GM19468 (cell line): ENCODE data around the gene KRT2.

Experiments
- ATAC-seq: cut with Tn5 transposase; IDR thresholded peaks from one replicate; pipeline ENCODE4 v1.9.1; 2021; ENCODE audit warnings: mild to moderate bottlenecking, moderate library complexity, moderate number of reproducible peaks; ENCODE audit not compliant: unreplicated experiment; ENCODE audit errors: extremely low read depth

The KRT2 gene

DNA sequence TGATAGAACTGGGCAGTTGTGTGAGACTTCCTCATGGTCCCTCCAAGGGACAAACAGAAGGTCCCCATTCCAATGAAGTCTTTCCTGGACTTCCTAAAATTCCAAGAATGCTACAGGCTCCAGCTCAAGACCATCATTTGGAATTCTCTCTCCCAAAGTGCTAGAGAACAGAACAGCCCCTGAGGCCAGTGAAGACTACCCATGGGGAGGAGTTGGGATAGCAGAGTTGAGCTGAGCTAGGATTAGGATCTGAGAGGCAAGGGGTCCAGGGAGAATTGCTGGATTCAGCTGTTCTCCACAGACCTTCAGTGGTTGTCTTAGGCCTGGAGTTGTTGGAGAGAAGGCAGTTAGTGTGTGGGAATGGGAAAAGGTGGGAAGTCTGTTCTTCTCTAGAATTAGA is 17.4 kb upstream of the KRT2 start:
- no peak for ATAC-seq

DNA sequence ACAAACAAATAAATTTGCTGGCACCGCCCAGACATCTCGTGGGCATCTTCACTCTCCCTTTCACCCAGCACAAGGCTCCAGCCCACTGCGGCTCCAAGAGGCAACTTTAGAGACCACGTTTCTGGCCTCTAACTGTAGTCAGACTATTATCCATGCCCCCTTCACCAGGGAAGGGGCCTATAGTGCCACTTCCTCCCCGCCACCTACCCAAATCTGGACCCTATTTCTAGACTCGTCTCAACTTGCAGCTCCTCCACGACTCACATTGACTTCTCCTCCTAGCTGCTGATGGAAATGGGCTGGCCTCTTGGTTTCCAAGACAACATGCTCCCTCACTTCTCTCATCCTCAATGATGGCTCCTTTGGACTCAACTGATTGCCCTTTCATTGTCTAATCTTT is 15.9 kb upstream of the KRT2 start:
- ATAC-seq = no peak

DNA sequence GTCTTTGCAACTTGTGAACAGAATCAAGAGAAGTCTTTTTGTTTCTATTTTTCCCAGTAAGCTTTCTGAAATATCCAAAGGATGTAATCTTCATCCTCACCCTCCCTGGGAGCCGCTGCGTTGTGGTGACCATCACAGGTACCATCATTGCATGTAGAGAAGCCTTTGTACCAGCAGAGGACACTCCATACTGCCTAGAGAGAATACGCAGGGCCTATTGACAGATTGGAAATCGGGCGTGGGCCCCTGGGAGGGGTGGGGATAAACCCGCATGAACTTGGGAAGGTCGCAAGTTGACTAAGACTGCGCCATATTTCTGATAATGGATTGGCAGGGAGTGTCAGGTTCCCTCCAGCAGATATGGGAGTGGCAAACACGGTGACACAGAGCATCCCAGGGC is 15.5 kb upstream of the KRT2 start:
- no peak for ATAC-seq

DNA sequence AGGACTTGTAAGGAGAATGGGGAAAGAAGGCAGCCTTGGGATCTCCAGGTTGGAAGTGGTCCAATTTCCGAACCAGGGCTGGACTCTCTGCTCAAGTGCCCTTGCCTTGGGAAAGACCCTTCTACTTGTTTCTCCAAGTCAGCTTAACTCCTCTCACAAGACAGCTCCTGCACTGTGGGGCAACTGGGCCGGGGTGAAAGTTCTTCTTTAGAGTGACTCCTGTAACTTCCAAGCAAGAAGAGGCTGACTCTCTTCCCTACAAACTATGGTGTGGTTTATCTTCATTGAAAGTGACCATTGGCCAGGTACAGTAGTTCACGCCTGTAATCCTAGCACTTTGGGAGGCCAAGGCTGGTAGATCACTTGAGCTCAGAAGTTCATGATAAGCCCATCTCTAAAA is 14.5 kb upstream of the KRT2 start:
- no peak for ATAC-seq

DNA sequence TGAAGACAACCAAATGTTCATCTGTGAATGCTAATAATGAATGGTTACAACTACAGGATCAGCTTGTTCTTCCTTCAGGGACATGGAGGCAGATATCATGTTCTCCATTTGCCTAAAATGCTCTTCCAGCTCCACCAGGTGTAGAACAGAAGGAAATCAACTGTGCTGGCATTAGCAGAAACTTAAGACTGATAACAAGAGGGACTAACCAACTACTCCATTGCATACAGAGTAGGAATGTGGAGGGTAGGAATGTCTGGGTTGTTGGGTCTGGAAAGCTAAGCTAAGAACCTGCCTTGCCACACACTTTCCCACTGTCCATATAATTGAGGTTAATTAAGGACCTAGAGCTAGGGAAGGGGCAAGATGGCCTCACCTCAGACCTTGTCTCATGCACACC is 11.4 kb upstream of the KRT2 start:
- no peak for ATAC-seq

DNA sequence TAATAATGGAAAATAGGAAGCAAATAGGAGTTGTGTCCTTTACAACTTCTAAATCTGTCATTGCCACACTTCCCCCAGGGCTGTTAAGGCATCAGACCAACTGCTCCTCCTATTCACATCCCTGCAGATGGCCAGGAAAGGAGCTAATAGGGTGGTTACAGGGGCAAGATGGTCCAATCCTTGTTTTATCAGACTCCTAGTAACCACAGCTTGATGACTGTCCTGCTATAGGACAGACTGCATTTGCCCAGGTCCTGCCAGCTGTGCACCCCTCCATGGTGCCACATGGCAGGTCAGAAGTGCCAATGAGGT is 10.9 kb upstream of the KRT2 start:
- ATAC-seq = no peak

DNA sequence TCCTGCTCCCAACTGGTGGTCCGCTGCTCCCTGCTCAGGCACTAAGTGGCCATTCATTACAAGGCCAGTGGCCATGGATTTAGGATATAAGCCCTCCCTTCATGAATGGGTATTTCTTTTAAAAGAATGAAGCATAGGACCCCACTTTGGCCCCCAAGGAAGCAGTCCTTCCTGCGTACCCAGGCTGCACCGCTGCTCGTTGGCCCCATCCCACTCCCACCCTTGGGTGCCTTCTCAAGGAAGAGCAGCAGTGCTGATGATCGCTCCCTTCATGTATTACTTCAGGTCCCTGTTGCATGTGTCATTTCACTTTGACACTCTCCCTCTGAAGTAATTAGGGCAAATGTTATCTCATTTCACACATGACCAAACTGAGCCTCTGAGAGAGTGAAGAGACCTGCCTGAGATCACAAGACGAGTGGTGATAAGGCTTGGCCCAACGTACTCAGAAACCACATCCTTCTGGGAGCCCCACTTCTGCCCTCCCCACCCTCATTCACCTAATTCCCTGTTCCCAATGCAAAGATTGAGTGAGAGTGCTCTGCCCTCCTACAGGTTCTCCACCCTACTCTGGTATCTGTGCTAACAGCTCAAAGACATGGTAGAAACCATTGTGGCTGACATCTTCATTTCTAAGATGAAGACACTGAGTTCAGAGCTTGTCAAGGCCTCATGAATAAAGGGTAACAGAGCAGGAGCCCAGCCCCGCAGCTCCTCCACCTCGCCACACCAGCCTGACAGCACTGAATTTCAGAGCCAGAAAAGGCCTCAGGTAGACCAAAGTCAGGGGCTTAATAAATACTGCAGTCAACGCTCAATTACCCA is 10.3 kb upstream of the KRT2 start:
- ATAC-seq = no peak

DNA sequence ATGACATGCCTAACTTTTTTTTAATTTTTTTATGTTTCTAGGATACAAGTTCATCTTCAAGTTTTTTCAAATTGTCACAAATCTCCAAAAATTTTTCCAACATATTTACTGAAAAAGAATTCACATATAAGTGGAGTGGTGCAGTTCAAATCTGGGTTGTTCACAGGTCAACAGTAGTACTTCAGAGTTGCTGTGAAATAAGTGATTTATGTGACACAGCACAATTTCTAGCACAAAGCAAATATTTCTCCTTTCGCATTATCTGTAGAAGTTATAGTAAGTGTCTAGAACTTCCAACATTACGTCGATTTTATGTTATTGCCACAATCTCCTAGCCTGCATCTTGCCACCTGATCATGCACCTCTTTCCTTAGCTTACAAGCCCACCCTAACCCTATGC is 9.7 kb upstream of the KRT2 start:
- no peak for ATAC-seq

DNA sequence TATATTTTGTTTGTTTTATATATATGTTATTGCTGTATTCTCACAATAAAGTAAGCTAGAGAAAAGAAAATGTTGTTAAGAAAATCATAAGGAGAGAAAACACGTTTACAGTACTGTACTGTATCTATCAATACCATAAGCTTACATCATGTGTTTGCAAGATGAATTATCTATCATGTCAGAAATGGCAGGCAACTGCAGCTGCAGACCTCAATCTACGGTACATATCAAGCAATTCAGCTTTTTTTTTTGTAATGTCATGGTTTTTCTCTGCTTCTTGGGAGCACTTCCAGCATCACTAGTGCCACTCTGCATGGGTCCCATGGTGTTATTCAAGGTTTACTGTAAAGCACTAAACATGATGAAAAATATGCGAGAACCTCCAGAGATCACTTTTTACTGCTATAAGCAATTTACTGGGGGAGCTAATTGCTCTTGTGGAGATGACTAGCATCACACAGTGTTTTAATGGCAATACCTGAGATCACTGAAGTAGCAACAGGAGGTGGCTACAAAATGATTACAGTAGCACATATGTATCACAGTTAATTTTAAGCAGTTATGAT is 9.0 kb upstream of the KRT2 start:
- no peak for ATAC-seq

DNA sequence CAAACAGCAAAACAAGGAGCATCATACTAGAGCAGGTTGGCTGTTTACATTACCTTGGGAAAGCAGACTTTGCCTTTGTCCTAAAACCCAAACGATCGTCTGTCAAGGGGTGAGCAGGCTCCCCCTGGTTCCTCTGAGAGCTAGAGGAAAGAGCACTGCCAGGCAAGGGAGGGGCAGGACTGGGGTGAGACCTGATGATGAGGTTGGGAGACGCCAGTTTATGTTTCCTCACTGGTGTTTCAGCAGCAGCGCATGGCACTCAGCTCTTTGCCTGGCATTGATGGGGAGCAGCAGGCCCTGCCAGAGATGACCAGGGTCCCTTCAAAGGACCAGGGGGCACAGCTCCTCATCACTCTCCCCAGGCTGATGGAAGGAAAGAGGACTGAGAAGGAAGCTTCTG is 7.9 kb upstream of the KRT2 start:
- ATAC-seq = no peak

DNA sequence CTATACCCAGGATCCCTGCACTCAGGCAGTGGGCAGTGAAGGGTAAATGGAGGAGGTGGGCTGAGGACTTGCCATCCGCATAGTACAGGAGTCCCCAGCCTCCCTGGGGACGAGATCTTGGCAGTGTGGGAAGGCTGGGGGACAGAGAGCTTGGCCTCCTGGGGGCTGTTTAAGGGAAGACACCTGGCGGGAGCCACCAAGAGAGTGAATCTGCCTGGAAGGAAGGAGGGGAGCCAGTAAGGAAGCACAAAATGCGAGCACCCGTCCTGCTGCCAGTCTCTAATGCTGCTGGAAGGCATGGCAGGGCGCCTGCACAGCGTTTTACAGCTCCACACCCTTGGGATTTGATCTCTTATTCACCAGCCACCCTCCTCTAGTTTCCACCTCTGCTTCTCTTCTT is 7.4 kb upstream of the KRT2 start:
- ATAC-seq = no peak

DNA sequence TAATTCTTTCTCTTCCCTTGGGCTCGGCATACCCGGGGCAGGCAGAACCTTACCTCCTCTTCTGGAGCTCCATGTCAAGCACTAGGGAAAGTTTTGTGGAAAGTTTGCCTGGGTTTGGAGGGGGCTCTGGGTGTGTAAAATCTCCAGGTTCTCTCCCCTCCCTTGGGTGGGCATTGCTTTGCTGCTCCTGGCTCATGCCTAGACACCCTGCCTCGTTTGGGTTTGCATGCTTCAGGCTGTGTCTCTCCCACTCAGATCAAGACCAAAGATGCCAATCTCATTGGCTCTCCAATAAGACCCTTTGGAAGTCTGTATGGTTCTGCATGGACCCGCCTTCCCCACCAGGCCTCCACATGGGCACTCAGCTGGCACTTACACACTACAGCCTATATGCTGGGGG is 6.2 kb upstream of the KRT2 start:
- no peak for ATAC-seq

DNA sequence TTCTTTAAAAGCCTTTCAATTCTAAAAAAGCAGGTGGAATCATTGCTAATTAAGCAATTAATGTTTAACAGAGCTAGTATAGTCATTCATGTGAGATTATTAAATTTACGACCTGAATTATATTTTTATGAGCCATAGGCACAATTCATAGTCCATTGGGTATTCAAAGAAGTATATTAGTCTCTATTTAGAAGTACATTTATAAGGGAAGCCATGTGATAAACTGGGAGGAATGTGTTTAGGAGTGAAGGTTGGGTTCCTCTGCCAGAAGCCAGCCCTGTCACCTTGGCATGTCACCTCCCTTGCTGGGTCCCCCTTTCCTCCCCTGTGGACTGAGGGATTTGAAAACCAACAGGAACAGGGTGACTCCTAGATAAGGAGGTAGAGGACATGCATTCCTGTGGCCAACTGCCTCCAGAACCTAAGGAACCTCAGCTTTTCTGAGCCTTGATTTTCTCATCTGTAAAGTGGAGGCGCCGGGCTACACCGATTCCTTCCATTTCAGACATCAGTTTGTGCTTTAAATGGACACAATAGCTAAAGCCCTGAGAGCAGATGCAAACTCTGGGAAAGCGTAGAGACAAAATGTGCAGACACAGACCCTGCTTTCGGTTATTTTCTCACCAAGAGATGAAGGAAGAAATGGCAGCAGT is 5.4 kb upstream of the KRT2 start:
- ATAC-seq = no peak

DNA sequence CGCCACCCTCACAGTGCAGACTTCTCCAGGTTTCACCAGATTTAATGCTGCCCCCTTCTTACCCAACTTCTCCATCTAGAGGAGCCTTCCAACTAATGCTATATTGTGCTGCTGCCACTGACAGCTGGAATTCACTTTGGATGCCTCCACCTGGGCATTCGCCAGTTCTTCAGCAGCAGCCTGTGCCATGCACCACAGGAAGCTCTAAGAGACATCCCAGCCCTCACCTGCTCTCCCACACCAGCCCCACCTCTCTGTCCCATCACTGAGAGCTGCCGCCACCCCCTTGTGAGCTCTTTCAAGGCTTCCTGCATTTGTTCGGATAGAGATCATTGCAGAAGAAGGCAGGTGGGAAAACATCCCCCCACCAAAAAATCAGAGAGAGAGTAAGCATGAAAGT is 4.6 kb upstream of the KRT2 start:
- ATAC-seq = no peak

DNA sequence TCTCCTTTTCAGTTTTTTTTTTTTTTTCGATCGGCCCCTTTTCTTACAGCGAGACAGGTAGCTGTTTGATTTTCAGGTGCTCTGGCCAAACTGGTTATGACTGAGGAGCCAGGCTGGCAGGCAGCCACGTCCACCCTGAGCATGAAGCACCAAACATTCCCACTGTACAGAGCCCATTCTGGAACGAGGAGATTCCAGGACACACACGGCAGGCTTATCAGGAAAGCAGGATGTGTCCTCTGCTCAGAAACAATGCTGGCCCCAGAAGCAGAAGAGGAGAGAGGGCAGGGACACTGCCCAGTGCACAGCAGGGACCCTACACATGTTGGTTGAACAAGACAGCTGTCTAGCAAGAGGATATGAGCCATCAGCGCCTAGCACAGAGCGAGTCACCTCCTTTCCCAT is 3.7 kb upstream of the KRT2 start:
- ATAC-seq = no peak

DNA sequence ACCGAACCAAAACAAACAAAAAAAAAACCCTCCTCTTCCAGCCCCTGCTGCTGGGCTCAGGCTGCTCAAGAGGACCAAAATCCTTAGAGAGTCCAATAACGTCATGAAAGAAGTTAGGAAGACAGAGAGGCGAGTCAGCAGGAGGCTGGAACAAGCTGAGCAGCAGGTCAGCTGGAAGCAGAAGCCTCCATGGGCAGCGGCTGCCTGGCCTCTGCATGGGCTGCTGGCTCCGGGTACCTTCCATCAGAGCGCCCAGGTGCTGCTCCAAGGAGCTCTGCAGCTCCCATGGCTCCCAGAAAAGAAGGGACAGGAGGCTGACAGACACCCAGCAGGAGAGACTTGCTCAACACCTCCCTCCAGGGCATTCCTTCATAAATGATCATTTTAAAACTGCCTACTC is 3.2 kb upstream of the KRT2 start:
- ATAC-seq = no peak

DNA sequence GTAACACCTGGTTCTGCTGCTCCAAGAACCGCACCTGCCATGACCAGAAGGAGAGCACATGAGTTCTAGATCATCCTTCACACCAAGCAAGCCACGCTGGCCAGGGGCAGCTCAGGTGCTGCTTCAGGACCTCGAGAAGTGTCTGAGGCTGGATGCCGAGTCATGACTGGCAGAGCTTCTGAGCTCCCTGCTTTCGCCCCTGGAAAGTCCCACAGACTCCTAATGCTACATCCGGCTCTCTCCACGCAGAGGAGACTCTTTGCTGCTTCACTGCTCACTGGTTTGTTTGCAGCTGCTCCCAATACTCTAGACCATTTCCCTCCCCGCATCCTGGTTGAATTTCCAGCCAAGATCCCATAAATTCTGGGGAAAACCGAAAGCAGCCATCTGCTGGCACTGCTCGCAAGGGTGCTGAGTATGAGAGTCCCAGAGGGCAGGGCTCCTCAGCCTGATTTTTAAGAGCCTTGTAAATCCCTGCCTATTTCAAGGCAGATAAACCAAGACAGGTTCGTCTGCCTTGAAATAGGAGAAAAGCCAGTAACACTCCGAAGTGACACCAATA is 1.4 kb downstream of the KRT2 start:
- no peak for ATAC-seq

DNA sequence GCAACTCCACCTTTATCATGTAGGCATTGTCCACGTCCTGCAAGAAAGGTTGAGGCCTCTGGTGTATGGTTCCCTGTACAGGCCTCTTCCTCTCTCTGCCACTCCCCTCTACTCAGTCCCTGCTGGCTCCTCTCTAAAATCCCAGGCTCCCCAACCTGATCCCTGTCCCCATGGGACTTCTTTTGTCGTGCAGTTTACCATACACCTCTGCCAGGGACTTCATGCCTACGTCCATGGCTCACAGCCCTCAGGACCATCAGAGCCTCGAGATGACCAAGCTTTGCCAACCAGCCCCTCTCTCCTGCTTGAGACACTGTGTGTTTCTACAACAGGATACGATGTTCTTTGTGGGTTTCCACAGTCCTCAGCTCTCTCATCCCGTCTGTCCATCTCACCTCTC is 2.9 kb downstream of the KRT2 start:
- no peak for ATAC-seq

DNA sequence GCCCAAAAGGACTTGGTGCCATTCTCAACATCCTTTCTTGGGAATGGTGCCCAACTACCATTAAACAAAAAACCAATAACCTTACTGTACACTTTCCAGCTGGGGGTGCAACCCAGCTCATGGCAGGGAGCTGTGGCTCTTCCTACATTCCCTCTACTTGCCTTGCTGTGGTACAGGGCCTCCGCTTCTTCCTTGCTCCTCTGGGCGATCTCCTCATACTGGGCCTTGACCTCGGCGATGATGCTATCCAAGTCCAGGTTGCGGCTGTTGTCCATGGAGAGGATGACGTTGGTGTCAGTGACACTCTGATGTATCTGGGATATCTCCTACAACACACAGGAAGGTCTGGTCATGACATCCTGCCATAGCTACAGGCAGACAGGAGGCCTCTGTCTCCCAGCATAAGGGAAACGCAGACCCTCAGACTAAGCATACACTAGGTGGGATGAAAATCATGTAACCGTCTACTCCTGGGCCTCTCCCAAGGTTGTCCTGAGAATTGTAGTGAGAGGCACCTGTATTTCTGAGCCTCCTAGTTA is 3.9 kb downstream of the KRT2 start:
- ATAC-seq = no peak

DNA sequence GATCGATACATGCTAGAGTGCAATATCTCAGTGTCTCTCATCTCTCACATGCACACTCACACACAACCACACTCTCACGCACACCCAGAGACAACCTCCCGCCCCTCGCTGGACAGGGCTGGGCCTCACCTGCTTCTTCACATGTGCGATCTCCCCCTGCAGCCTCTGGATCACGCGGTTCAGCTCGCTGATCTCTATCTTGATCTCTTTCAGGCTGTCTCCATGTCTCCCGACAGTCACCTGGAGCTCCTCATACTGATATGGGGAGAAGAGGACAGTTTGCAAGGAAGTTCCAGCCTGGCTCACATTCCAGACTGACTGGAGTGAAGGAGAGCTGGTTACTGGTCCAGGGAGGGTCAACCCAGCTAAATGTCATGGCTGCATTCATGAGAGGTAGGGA is 4.4 kb downstream of the KRT2 start:
- no peak for ATAC-seq

DNA sequence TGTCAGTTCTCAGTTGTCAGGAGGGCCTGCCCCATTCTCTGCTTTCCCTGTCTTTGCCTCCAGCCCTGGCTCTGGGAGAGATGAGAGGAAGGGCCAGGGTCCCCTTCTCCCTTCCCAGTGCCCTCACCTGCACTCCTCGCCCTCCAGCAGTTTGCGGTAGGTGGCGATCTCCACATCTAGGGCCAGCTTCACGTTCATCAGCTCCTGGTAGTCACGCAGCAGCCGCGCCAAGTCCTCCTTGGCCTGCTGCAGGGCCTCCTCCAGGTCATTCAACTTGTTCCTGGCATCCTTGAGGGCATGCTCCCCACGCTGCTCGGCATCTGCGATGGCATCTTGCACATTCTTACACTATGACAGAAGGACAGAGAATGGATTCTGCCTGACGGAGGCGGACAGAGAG is 5.4 kb downstream of the KRT2 start:
- ATAC-seq = no peak
